K562 (cell line): ENCODE results near the gene PIK3C2B. TPM values are rescaled to one million over a fixed set of nuclear protein-coding genes. Genes with fewer than 3 reads are reported as not detected.

Experiments
- ATAC-seq: fragments of 200-7000 bp; cut with Tn5 transposase; 3 replicates; pipeline ENCODE4 v1.9.1; 2020; ENCODE audit warnings: moderate library complexity
- BruUV-seq: library from RNA; stranded (reverse); fragments of 400-500 nt; replicated peaks from 2 replicates; lab custom pipeline; 2021; lab: Mats Ljungman, UMichigan
- CTCF ChIA-PET: fragments of 300-600 bp; formaldehyde crosslinking; extraction: SDS; loops from one replicate; lab custom pipeline; 2021; ENCODE audit warnings: low intra/inter-chr PET ratio; lab: Yijun Ruan, JAX
- POLR2A ChIA-PET: fragments of 300-600, 350-650 bp; sonication (Branson Sonifier 250); formaldehyde crosslinking; extraction: SDS; loops from one replicate; lab custom pipeline; 2021; ENCODE audit warnings: antibody characterized with exemption, inconsistent platforms; lab: Yijun Ruan, JAX
- DNase-seq, 4 experiments: peaks; one replicate each; pipeline versions ENCODE4 v3.0.0 to v3.0.0-alpha.2; 2011 to 2018; ENCODE audit warnings: low spot score in 3 of 4, mixed read lengths in 3 of 4; ENCODE audit errors: extremely low read depth in 1 of 4
- FAIRE-seq: peaks from 2 replicates; lab custom pipeline; 2011; peaks lifted over from hg19 to GRCh38; lab: Jason Lieb, UNC
- H2AFZ ChIP-seq: 2 replicates; pipeline ENCODE4 v1.6.0; 2011; ENCODE audit warnings: low read depth, low read length, control low read depth, inconsistent platforms
- H3K27ac ChIP-seq: fragments of 200-600 bp; 3 replicates; pipeline ENCODE4 v1.8.0; 2011; ENCODE audit warnings: low read depth, mild to moderate bottlenecking, control low read depth, inconsistent platforms, low read length, moderate library complexity, mixed read lengths; ENCODE audit errors: extremely low read depth
- H3K27me3 ChIP-seq, 2 experiments: fragments of 300-600 bp in 1 of 2; 2 replicates in 1 of 2; 3 replicates in 1 of 2; pipeline versions ENCODE4 v1.6.0 to v1.8.0; 2011; ENCODE audit warnings: inconsistent platforms in 2 of 2, low read length in 2 of 2, mild to moderate bottlenecking in 1 of 2, mixed read lengths in 1 of 2, moderate library complexity in 1 of 2; ENCODE audit not compliant: control insufficient read depth in 2 of 2, insufficient read depth in 2 of 2
- H3K36me3 ChIP-seq: fragments of 300-600 bp; 3 replicates; pipeline ENCODE4 v1.8.0; 2011; ENCODE audit warnings: mild to moderate bottlenecking, low read length, inconsistent platforms; ENCODE audit not compliant: control insufficient read depth, insufficient read depth
- H3K4me1 ChIP-seq, 2 experiments: fragments of 200-600 bp in 1 of 2; replicated peaks in 1 of 2; 2 replicates in 1 of 2; 3 replicates in 1 of 2; pipeline versions ENCODE4 v1.5.1 to v1.8.0; 2011; ENCODE audit warnings: inconsistent platforms in 2 of 2, low read length in 2 of 2, mild to moderate bottlenecking in 1 of 2, mixed read lengths in 1 of 2, moderate library complexity in 1 of 2; ENCODE audit not compliant: control insufficient read depth in 2 of 2, insufficient read depth in 2 of 2
- H3K4me2 ChIP-seq: 2 replicates; pipeline ENCODE4 v1.6.1; 2011; ENCODE audit warnings: low read length, control low read depth, inconsistent platforms, mixed read lengths; ENCODE audit not compliant: insufficient read depth
- H3K4me3 ChIP-seq: fragments of 200-600 bp; sonication (generic), shearing (Covaris generic); 2 replicates; pipeline ENCODE4 v1.5.1; 2016; ENCODE audit warnings: control low read depth, inconsistent platforms
- H3K79me2 ChIP-seq: fragments of 200-600 bp; 3 replicates; pipeline ENCODE4 v1.8.0; 2011; ENCODE audit warnings: low read length, inconsistent platforms; ENCODE audit not compliant: control insufficient read depth, insufficient read depth
- H3K9ac ChIP-seq, 2 experiments: 2 replicates each; pipeline versions ENCODE4 v1.6.0 to v1.6.1; 2011; ENCODE audit warnings: low read depth in 2 of 2, low read length in 2 of 2, control low read depth in 1 of 2, inconsistent platforms in 1 of 2, mild to moderate bottlenecking in 1 of 2, mixed read lengths in 1 of 2; ENCODE audit not compliant: insufficient read depth in 1 of 2
- H3K9me1 ChIP-seq: one replicate; pipeline ENCODE4 v1.6.0; 2011; ENCODE audit warnings: inconsistent platforms, mild to moderate bottlenecking, low read length, moderate library complexity; ENCODE audit not compliant: control insufficient read depth, insufficient read depth
- H3K9me3 ChIP-seq: replicated peaks from 2 replicates; pipeline ENCODE4 v1.5.1; 2011; ENCODE audit warnings: low read depth, low read length, inconsistent platforms; ENCODE audit not compliant: control insufficient read depth, insufficient read depth
- H4K20me1 ChIP-seq: replicated peaks from 2 replicates; pipeline ENCODE4 v1.6.1; 2011; ENCODE audit warnings: low read length, inconsistent platforms, mixed read lengths; ENCODE audit not compliant: control insufficient read depth, insufficient read depth
- DACH1 ChIP-seq: fragments of 450-650 bp; IDR thresholded peaks from 2 replicates; pipeline ENCODE4 v1.6.1; 2018; ENCODE audit not compliant: partially characterized antibody
- EP400 ChIP-seq: fragments of 450-650 bp; IDR thresholded peaks from 2 replicates; pipeline ENCODE4 v1.6.1; 2017; ENCODE audit warnings: antibody characterized with exemption, mild to moderate bottlenecking, moderate library complexity
- HMG20A ChIP-seq: fragments of 450-650 bp; formaldehyde crosslinking; conservative IDR thresholded peaks from 2 replicates; pipeline ENCODE4 v1.4.0; 2020; ENCODE audit warnings: mild to moderate bottlenecking, mixed read lengths
- HNRNPL ChIP-seq: fragments of 200-400 bp; formaldehyde crosslinking; IDR thresholded peaks from 2 replicates; pipeline ENCODE4 v1.6.1; 2017; ENCODE audit warnings: low read depth, mild to moderate bottlenecking, low read length
- JUNB ChIP-seq: fragments of 450-650 bp; formaldehyde crosslinking; conservative IDR thresholded peaks from 2 replicates; pipeline ENCODE4 v1.4.0; 2020; ENCODE audit warnings: mild to moderate bottlenecking
- NR4A1 ChIP-seq, 2 experiments: fragments of 250-450 bp in 1 of 2; fragments of 450-650 bp in 1 of 2; sonication (Bioruptor Pico) in 1 of 2; IDR thresholded peaks; 2 replicates each; pipeline versions ENCODE4 v1.4.0 to v1.6.1; 2016 to 2020; ENCODE audit warnings: mild to moderate bottlenecking in 2 of 2, missing compliant biosample characterization in 1 of 2, missing genetic modification characterization in 1 of 2, moderate library complexity in 1 of 2
- NRF1 ChIP-seq, 2 experiments: fragments of 450-650 bp; IDR thresholded peaks in 1 of 2; conservative IDR thresholded peaks in 1 of 2; 2 replicates each; pipeline ENCODE4 v1.6.1; 2014; ENCODE audit warnings: mild to moderate bottlenecking in 2 of 2
- POLR2H ChIP-seq: IDR thresholded peaks from 2 replicates; pipeline ENCODE4 v1.6.1; 2016; ENCODE audit warnings: missing genetic modification characterization, low read depth, mild to moderate bottlenecking, control low read depth, missing compliant biosample characterization, moderate library complexity
- RBFOX2 ChIP-seq: fragments of 200-400 bp; formaldehyde crosslinking; IDR thresholded peaks from 2 replicates; pipeline ENCODE4 v1.6.1; 2017; ENCODE audit warnings: low read depth, mild to moderate bottlenecking, low read length, moderate library complexity
- SMARCA5 ChIP-seq: fragments of 450-650 bp; IDR thresholded peaks from 2 replicates; pipeline ENCODE4 v1.6.1; 2016
- SRSF7 ChIP-seq: fragments of 200-400 bp; formaldehyde crosslinking; optimal IDR thresholded peaks from 2 replicates; pipeline ENCODE3; 2017; ENCODE audit warnings: mild to moderate bottlenecking, low read depth, low read length
- ZNF583 ChIP-seq: fragments of 250-450 bp; sonication (Bioruptor Pico); IDR thresholded peaks from 2 replicates; pipeline ENCODE4 v1.4.0; 2020
- WGBS: fragments of 100-300 bp; shearing (Covaris generic); methylation state at CpG from one replicate; pipeline ENCODE4 v1.1.6; 2016; ENCODE audit warnings: low coverage, mixed read lengths; ENCODE audit not compliant: insufficient coverage; ENCODE audit errors: missing lambda C conversion rate; 5-methylcytosine and 5-hydroxymethylcytosine counted together
- in situ Hi-C: fragments of 300-500 bp; cut with MboI; formaldehyde crosslinking; loops from 4 replicates; pipeline ENCODE4 v1.15.0; 2018; ENCODE audit warnings: inconsistent platforms, mixed read lengths
- intact Hi-C: fragments of 100-400 bp; cut with micrococcal nuclease; formaldehyde crosslinking; loops from 2 replicates; pipeline ENCODE4 v1.14.2; 2022
- polyA plus RNA-seq, 8 experiments: library from polyadenylated mRNA; depleted of rRNA in 4 of 8; stranded (reverse) in 5 of 8; unstranded in 3 of 8; fragments of >200 nt; fragmentation: Nextera tagmentation in 2 of 8; fragmentation: Illumina TruSeq in 1 of 8; extraction: Ambion mirVana in 2 of 8; extraction: Trizol in 1 of 8; gene quantifications; 2 replicates each; pipeline versions ENCODE4 v1.2.1 to v1.2.3, GENCODE V29; 2011 to 2014; ENCODE audit warnings: inconsistent platforms in 1 of 8, missing spikeins in 1 of 8
- total RNA-seq, 7 experiments: library from RNA; depleted of rRNA in 6 of 7; stranded (reverse); fragments of >200 nt in 6 of 7; fragmentation: Illumina TruSeq in 2 of 7; extraction: Trizol in 2 of 7; gene quantifications; 2 replicates each; pipeline versions ENCODE4 v1.2.1 to v1.2.3, GENCODE V29; 2011 to 2021; ENCODE audit warnings: low replicate concordance in 1 of 7
- TF ChIP-seq, protein P1 (sequence below): fragments of 250-450 bp; sonication (Bioruptor Pico); IDR thresholded peaks from 2 replicates; pipeline ENCODE4 v1.5.0; 2022; ENCODE audit warnings: mild to moderate bottlenecking
- TF ChIP-seq, protein P2 (sequence below): fragments of 450-650 bp; IDR thresholded peaks from 2 replicates; pipeline ENCODE4 v1.6.1; 2017; ENCODE audit warnings: mild to moderate bottlenecking, moderate library complexity

The PIK3C2B gene
- total and polyA plus RNA-seq, 9 of the 15 experiments (the other 6 are each of a cell fraction or from before 2014, with no cell fraction given), result 0.10 to 2.9 (median 0.72) TPM

DNA sequence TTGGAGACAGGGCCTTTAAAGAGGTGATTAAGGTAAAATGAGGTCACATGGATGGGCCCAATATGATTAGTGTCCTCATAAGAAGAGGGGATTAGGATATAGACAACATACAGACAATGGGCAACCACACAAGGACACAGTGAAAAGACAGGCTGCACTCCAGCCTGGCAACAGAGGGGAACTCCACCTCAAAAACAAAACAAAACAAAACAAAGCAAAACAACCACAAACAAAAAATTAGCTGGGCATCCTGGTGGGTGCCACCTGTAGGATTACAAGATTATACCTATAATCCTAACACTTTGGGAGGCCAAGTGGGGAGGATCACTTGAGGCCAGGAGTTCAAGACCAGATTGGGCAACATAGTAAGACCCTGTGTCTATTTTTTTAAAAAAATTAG is 16.8 kb upstream of the PIK3C2B start:
- no peaks in the 10 kb centered on the region for H3K9me1 ChIP-seq
- H3K27ac ChIP-seq, result no peak overlapping the region
- no TSS peak for BruUV-seq
- in situ Hi-C loops, result no loop called here
- ATAC-seq (no peak), FAIRE-seq (no peak), DNase-seq (no peak)
- H3K4me1 ChIP-seq, result peaks cover 2 to 8% of the 10 kb centered on the region in 2 experiments; a peak in 4 of 5 replicates
- H3K9ac ChIP-seq, result no peak overlapping the region
- no peak overlapping the region for H3K4me2 ChIP-seq
- TF ChIP-seq HMG20A (CRISPR knock-in tag), result no peak
- no peak for TF ChIP-seq POLR2H (tag)
- TF ChIP-seq SRSF7, result no peak
- no peak for TF ChIP-seq RBFOX2
- no peak for TF ChIP-seq NRF1 (conservative IDR thresholded peaks at IDR 0.05 in 1 of 2, IDR thresholded peaks at IDR 0.05 in 1 of 2)
- H3K36me3 ChIP-seq, result no peaks in the 10 kb centered on the region
- no peaks in the 10 kb centered on the region for H3K9me3 ChIP-seq
- H3K79me2 ChIP-seq, result peaks cover 2% of the 10 kb centered on the region
- no peak overlapping the region for H3K4me3 ChIP-seq
- ChIA-PET CTCF (no interaction called here), POLR2A (no interaction called here)
- intact Hi-C loops, result no loop called here
- H4K20me1 ChIP-seq, result no peaks in the 10 kb centered on the region
- H3K27me3 ChIP-seq, result no peaks in the 10 kb centered on the region
- H2AFZ ChIP-seq, result 0 out of 2 replicates have a peak overlapping the region, but pooled peaks have one; percentile 20

DNA sequence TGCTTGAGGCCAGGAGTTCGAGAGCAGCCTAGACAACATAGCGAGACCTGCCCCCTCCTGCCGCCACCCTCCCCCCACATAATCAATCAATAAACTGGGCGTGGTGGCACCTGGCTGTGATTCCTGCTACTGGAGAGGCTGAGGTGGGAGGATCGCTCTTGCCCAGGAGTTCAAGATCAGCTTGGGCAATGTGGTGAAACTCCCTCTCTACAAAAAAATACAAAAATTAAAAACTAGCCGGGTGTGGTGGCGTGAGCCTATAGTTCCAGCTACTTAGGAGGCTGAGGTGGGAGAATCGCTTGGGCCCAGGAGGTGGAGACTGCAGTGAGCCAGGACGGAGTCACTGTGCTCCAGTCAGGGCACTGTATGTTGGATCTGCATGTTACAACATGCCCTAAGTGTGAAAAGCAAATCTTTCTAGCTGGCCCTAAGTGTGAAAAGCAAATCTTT is 14.6 kb upstream of the PIK3C2B start:
- Histone ChIP-seq H2AFZ (peak overlapping the region; percentile 0; the same call in 1 of the 2 replicates), H3K36me3 (no peaks in the 10 kb centered on the region), H3K4me2 (no peak overlapping the region), H3K27ac (no peak overlapping the region), H3K9ac (0 out of 4 replicates have a peak overlapping the region, but pooled peaks of 1 of the 2 experiments have one; percentile 14), H3K79me2 (no peaks in the 10 kb centered on the region), H4K20me1 (no peaks in the 10 kb centered on the region), H3K4me1 (peaks cover 0 to 2% of the 10 kb centered on the region in 2 experiments; a peak in 1 of 5 replicates), H3K9me3 (no peaks in the 10 kb centered on the region), H3K4me3 (no peak overlapping the region), H3K9me1 (no peaks in the 10 kb centered on the region), H3K27me3 (no peaks in the 10 kb centered on the region)
- in situ Hi-C loops (loop anchor here (10.0 kb wide), 1 partner anchor 334 kb away; no protein-coding TSS in a partner anchor), intact Hi-C loops (loop anchor here (5.0 to 10.0 kb wide), 2 partner anchors 97 to 644 kb away; partner anchors contain the start of genes PPP1R15B and SNRPE)
- CTCF ChIA-PET, result no interaction called here
- POLR2A ChIA-PET, result interaction anchor here (4.5 kb wide), 1 partner anchor 8 kb away, joined by 106 read pairs; the partner anchor contains the start of gene MDM4
- ATAC-seq, result no peak
- no peak for DNase-seq
- BruUV-seq, result no TSS peak
- no peak for FAIRE-seq
- WGBS, result 79% methylated on average over 9 of the region's 9 CpGs
- TF ChIP-seq SMARCA5 (no peak), EP400 (no peak), ZNF583 (CRISPR knock-in tag) (no peak), HNRNPL (no peak), JUNB (CRISPR knock-in tag) (no peak), DACH1 (no peak), NR4A1 (CRISPR knock-in tag; IDR thresholded peaks at IDR 0.05) (no peak), NR4A1 (tag; IDR thresholded peaks at IDR 0.05) (no peak)
- TF ChIP-seq, protein P1, sequence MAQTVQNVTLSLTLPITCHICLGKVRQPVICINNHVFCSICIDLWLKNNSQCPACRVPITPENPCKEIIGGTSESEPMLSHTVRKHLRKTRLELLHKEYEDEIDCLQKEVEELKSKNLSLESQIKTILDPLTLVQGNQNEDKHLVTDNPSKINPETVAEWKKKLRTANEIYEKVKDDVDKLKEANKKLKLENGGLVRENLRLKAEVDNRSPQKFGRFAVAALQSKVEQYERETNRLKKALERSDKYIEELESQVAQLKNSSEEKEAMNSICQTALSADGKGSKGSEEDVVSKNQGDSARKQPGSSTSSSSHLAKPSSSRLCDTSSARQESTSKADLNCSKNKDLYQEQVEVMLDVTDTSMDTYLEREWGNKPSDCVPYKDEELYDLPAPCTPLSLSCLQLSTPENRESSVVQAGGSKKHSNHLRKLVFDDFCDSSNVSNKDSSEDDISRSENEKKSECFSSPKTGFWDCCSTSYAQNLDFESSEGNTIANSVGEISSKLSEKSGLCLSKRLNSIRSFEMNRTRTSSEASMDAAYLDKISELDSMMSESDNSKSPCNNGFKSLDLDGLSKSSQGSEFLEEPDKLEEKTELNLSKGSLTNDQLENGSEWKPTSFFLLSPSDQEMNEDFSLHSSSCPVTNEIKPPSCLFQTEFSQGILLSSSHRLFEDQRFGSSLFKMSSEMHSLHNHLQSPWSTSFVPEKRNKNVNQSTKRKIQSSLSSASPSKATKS (CRISPR knock-in tag), result no peak
- TF ChIP-seq, protein P2, sequence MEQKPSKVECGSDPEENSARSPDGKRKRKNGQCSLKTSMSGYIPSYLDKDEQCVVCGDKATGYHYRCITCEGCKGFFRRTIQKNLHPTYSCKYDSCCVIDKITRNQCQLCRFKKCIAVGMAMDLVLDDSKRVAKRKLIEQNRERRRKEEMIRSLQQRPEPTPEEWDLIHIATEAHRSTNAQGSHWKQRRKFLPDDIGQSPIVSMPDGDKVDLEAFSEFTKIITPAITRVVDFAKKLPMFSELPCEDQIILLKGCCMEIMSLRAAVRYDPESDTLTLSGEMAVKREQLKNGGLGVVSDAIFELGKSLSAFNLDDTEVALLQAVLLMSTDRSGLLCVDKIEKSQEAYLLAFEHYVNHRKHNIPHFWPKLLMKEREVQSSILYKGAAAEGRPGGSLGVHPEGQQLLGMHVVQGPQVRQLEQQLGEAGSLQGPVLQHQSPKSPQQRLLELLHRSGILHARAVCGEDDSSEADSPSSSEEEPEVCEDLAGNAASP, result no peak
